Posterior cingulate gyrus (tissue), 11 donors: ENCODE measurements around the gene CAPN15.

Source experiments
- DNase-seq, 10 donors: peaks; one replicate each; pipeline versions ENCODE4 v3.0.0 to v3.0.0-alpha.2; 2020 to 2021; ENCODE audit warnings: mixed read lengths in 3 of 10
- intact Hi-C: fragments of 100-400 bp; cut with DNase I; formaldehyde crosslinking; loops from one replicate; pipeline ENCODE4 v1.15.1; 2023

The CAPN15 gene

DNA sequence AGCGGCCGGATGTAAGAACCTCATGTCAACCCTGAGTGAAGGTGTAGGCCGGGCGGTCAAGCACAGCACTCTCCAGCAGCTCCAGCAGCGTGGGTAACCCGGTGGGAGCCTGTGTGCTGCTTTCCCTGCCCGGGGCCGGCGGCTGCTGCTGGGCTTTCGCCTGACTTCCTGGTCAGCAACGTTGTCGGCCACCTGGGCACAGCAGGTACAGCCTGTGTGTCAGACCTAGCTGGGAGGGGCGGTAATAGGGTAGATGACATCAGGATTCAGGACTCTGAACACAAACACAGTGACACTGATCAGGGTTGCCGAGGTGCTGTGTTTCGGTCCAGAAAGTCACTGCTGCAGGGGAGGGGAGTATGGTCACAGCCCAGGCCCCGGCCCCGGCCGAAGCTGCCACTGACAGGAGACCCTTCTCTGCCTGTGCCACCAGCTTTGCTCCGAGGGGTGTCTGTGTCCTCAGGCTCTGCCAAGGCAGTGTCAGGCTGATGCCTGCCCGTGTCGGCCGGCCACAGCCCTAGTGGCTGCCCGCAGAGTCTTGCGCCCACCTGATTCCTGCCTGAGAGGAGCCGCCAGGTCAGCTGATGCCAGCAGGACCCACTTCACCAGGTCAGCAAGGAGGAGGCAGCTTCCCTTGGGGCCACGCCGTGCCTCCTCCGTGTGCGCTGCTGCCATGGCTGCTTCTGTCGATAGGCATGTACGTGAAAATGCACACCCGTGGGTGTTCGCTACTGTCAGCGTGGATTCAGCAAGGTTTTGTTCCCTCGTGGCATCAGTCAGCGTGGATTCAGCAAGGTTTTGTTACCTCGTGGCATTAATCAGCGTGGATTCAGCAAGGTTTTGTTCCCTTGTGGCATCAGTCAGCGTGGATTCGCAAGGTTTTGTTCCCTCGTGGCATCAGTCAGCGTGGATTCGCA, 71.6 kb downstream of the CAPN15 start:
- intact Hi-C loops = no loop called here
- DNase-seq = peak in 1 of 10 donors; percentile 64

DNA sequence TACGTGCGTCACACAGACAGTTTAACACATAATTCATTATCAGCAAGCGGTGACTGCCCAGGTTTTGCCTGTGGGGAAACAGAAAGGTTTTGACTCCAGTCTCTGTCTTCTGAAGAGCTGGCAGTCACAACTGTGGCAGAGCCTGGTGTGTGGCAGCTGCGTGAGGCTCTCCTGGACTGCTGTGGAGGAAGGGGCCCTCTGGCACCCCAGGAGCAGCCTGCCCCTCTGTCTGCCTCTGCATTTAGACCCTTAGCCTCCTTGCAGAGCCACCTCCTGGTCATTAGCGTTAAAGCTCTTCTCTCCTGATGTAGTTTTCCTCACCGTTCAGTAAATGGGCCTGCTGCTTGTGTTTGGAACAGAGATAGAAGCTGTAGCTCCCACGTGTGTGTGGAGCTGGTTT, 73.3 kb downstream of the CAPN15 start:
- intact Hi-C loops = no loop called here
- DNase-seq = peak in 1 of 10 donors; percentile 53

DNA sequence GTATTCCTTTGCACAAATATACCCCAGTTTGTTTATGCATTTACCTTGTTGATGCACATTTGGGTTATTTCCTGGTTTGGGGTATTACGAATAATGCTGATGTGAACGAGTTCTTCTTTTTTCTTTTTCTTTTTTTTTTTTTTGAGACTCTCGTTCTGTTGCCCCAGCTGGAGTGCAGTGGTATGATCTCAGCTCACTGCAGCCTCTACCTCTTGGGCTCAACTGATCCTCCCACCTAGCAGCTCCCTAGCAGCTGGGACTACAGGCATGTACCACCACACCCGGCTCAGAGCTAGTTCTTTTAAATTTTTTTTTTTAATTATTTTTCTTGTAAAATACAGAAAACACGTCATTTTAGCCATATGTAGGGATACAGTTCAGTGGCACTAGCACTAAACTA, 76.4 kb downstream of the CAPN15 start:
- DNase-seq = no peak

More for the DNA sequence above, 76.4 kb downstream of the CAPN15 start:
- intact Hi-C loops = no loop called here
